ENCODE results near the gene VAT1L.

- TF ChIP-seq SP1 (IDR thresholded peaks at IDR 0.05) = no peak
- no peak for TF ChIP-seq RAD21 (IDR thresholded peaks at IDR 0.05)
- TF ChIP-seq, protein P1, sequence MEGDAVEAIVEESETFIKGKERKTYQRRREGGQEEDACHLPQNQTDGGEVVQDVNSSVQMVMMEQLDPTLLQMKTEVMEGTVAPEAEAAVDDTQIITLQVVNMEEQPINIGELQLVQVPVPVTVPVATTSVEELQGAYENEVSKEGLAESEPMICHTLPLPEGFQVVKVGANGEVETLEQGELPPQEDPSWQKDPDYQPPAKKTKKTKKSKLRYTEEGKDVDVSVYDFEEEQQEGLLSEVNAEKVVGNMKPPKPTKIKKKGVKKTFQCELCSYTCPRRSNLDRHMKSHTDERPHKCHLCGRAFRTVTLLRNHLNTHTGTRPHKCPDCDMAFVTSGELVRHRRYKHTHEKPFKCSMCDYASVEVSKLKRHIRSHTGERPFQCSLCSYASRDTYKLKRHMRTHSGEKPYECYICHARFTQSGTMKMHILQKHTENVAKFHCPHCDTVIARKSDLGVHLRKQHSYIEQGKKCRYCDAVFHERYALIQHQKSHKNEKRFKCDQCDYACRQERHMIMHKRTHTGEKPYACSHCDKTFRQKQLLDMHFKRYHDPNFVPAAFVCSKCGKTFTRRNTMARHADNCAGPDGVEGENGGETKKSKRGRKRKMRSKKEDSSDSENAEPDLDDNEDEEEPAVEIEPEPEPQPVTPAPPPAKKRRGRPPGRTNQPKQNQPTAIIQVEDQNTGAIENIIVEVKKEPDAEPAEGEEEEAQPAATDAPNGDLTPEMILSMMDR (IDR thresholded peaks at IDR 0.05; ENCODE audit: low read depth, low read length, missing input control) = no peak
- TF ChIP-seq YY1 (IDR thresholded peaks at IDR 0.05) = no peak
- no peak for TF ChIP-seq REST (IDR thresholded peaks at IDR 0.05)
Measured at GRCh38 chr16:77897831-77898605, 109.7 kb downstream of the VAT1L start.
